NCI-H1694 (cell line): ENCODE results near the gene COL4A1.

Experiments used
- DNase-seq: peaks from one replicate; lab custom pipeline; 2025; lab: John Stamatoyannopoulos, UW

COL4A1 gene

DNA sequence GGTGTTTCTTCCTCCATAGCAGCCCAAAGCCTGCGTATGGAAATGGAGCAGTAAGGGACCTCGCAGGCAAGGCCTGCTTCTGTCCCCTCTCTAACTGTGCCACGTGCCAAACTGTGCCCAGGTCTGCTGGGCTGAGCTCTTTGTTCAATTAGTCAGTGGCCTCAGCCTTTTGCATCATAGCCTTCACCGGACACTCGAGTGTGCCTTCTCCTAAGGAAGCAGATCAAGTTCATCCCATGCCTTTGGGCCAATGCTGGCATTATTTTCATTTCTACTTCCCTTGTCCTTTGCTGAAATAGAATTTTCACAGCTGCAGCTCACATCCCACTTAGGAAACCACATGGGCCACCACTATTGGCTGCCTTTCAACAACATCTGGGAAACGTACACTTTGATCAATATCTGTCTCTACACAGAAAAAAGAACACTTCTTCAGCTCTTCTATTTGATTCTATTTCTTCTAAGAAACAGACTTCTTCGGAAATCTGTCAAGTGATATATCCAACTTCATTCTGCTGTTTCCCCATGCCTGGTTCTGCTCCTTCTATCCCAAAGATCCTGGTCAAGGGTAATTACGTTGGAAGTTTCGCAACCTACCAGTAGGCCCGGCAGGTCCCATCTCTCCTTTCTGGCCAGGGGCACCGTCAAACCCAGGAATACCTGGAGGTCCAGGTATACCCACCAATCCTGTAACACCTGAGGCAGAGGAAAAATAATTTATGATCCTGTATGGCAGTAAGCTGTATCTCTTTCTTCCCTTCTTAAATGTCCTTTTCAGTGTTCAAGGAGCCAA is 143.9 kb downstream of the COL4A1 start:
- DNase-seq = no peak

DNA sequence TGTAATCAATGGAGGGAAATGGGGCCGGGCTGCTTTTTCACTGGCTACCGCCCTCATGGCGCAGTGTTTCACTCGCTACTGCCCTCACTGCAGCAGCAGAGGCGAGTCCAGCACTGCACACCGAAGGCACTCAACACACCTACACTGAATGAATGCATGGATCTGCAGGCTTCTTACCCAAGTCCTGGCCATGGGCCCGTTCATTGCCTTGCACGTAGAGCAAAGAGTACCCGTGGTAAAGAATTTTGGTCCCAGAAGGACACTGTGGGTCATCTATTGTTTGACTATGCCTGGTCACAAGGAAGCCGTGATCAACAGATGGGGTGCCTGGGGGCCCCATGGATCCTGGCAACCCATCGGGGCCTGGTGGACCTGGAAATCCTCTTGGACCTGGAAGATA is 144.9 kb downstream of the COL4A1 start:
- DNase-seq = no peak

DNA sequence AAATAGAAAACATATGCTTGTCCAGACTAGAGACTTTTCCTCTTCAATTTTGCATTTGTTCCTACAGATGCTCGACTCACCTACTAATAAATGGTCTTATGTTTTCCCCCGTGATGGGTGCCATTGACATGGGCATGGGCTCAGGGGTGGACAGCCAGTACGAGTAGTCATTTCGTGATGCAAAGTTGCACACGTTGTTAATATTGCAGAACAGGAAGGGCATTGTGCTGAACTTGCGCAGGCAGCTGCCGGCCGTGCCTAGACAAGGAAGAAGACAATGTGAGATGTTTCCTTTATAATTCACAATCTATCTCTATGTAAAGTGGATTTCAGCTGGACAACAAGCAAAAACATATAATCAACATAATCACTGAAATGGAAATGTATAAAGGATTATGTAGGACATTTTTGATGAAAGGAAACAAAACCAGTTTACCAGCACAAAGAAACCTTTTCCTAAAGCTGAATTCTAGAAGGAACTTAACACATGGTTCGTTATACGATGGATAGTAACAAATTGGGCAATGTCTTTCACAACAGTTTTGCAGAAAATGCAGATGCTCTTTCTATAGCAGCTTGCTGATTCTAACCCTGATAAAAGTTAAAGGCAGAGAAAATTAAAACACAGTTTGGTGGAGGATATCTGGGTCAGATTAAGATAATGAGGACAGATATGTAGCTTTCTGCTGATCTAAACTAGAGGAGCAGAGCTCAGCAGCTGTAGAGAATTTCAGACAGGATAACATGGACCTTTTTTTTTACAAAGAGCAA is 145.7 kb downstream of the COL4A1 start:
- DNase-seq = no peak

DNA sequence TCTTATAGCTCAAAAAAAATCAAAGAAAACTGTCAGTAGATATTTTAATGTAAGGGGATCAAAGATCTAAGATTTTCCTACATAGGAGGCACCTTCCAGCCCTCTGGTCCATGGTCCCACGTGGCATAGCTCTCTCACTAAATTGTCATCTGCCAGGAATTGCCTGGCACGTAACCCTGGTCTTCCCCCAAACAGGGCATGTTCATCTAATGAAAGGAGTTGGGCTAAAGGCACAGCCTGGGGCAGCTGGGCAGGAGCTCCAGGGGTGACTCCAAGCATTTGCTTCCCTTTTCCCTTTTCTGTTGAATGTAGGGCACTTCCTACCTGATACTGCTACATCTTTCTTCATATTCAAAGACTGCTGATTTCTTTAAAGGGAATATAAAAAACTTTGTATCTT is 148.7 kb downstream of the COL4A1 start:
- no peak for DNase-seq

DNA sequence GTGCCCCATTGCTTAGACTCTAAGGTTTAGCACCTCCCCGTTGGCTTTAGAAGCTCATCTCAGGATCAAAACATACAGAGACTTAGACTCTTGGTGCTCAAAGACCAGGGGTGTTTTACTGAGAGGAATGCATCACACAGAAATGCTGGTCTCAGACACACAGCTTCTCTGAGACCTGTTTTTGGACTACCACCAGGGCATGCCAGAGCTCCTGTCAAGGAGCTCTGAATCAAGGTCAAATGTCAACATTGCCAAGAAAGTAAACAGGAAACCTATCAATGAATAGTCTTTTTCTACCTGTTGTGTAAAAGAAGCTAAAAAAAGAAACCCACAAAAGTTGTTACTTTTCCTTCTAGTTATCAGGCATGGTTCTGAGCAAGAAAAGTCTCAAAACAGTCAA is 149.2 kb downstream of the COL4A1 start:
- DNase-seq = no peak

DNA sequence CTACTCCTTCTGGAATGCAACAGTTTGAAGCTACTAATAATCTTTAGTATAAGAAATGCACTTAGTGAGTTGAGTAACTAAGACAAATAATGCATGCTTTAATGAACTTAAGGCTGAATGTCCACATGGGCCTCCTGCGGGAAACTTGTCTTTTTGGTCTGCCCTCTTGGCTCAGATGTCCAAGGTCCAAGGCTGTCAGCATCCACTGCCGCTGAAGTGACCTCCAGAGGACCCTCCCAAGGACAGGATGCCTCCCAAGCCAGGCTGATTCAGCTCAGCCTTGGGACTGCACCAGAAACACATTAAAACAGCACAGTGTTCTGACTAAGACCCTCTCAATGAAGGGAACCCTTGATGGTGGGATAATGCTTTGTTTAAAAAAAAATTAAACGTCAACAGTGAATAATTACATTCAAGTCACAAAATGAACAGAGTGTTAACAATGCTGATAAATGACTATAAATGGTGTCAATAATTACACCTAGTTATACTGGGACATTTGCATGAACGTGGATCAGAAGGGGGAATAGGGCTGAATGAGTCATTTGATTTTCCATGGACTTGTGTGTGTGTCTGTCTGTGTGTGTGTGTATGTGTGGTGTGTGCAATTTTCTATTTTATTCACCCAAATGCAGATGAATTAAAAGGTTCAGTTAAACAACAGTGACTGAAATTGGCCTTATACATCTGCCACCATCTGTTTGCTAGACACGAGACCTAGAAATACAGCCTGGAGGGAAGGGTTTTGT is 150.5 kb downstream of the COL4A1 start:
- no peak for DNase-seq

DNA sequence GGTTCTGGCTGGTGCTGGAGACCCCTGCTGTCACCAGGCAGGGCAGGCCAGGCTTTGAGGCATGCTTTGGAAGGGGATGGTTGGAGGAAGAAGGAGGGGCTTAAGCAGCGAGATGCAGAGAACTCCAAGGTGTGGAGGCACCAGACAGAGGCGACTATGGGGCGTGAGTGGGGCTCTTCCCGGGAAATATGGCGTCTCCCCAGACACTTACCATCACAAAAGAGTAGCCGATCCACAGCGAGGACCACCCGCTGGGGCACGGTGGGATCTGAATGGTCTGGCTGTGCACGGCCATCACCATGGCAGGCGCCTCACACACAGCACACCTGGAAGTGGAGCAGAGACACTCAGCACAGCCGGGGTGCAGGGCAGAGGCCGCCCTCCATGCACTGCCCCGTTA is 151.9 kb downstream of the COL4A1 start:
- no peak for DNase-seq

DNA sequence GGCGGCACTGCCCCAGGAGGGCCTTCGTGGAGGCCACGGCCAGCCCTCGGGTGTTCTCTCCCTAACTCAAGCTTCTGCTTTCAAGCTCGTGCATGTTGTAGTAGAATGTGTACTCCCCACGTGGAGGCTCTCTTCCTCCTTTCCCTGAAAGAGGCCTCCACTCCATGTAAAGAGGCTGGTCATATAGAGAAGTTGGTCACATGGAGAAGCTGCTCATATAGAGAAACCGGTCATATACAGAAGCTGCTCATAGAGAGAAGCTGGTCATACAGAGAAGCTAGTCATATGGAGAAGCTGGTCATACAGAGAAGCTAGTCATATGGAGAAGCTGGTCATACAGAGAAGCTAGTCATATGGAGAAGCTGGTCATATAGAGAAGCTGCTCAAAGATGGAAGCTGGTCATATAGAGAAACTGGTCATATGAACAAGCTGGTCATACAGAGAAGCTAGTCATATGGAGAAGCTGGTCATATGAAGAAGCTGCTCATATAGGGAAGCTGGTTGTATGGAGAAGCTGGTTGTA is 152.5 kb downstream of the COL4A1 start:
- no peak for DNase-seq

DNA sequence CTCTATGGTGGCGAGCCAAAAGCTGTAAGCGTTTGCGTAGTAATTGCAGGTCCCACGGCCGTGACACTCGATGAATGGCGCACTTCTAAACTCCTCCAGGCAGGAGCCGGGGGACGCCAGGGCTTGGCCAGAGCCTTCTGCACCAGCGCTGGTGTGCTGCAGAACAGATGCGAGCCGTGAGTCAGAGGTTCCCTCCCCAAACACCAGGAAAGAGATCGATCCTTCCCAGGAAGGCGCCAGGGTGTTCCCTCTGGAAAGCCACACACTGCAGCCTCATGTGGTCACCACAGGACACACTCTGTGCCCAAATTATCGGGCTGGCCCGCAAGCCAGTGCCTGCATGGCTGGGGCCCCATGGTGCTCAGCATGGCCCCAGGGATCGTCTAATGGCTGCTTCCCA is 154.6 kb downstream of the COL4A1 start:
- DNase-seq = no peak

DNA sequence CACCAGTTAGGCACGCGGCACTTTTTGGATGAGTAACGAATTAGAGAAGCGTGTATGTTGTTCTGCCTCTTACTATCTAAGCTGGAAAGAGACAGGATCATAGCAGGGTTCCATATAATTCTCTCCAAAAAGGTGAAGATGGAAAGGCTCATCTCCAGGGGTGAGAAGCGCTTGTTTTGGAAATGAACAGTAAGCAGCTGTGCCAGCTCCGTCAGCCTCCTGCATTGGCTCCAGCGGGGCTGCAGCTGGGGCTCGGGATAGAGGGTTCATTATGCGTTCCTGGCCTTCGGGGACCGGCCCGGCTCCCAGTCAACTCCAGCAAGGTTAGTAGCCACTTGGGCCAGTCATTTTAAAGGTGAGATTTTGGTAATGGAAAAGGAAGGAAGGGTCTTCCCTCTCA is 155.5 kb downstream of the COL4A1 start:
- DNase-seq = no peak

DNA sequence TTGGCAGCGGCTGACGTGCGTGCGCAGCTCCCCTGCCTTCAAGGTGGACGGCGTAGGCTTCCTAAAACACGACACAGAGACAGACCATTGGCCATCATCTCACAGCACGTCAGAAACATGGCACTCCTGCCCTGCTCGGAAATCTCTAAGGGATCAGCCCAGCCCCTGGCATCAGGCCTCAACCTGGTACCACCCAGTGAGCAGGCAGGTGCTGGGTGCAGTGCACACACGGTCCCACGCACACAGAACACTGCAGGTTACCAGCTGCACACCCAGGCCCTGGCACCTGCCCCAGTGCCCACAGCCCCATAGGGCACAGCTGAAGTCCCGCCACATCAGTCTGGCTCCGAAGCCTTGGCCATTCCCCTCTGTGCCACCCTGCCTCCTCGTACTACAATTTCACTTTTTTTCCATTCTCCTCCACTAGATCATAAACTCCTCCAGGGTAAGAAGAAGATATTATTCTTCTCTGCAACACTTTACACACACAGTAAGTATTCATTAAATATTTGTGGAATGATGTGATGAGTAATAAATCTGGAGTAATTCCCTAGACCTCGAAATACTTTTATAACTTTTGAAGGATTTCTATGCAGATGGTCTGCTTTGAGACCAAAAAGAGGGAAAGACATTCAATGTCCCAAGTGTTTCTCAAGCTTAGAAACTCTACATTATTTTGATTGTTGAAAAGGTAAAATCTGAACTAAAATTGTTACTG is 156.4 kb downstream of the COL4A1 start:
- no peak for DNase-seq

DNA sequence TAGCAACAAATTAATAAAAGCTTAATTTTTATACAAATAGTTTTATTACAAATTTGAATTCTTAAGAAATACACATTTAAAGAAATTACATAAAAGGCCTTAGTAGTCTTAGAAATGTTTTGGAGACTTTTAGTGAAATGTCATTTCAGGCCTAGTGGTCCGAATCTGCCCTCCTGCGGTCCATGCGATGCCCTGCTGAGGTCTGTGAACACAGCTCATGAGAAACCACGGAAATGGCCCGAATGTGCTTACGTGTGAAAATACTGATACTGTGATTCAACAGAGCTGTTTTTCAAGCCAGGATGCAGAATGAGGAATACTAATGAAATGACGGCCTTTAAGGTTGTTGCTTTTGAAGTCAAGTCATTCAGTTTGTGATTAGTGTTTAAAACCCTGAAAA is 157.9 kb downstream of the COL4A1 start:
- DNase-seq = no peak

DNA sequence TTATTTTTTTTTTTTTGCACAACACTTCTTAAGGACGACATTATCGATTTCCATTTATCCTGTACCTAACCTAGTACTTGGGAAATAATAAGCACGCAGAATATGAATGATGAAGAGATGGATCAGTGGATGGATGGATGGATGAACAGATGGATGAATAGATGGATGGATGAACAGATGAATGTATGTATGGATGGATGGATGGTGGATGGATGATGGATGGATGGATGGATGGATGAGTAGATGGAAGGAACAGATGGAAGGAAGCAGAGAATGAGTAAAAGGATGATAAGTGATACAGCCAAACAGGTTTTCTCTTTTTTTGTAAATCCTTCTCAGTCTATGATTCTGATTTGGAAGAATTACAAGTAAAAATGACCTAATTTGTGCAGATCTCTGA is 166.9 kb downstream of the COL4A1 start:
- no peak for DNase-seq

DNA sequence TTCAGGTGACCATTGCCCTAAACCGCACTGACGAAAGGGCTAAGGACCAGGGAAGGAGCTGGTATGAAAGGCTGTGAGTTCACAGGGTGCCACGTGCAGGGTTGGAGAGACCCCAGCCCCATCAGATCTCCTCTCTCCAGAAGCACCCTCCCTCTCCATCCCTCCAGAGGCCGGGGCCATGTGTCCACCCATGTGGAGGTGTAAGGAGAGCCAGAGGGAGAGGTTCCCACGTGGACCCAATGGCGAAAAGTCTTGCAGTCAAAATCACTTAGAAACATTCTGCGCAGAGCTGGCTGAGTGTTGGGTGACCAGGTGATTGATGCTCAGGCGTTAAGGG is 168.3 kb downstream of the COL4A1 start:
- DNase-seq = no peak

DNA sequence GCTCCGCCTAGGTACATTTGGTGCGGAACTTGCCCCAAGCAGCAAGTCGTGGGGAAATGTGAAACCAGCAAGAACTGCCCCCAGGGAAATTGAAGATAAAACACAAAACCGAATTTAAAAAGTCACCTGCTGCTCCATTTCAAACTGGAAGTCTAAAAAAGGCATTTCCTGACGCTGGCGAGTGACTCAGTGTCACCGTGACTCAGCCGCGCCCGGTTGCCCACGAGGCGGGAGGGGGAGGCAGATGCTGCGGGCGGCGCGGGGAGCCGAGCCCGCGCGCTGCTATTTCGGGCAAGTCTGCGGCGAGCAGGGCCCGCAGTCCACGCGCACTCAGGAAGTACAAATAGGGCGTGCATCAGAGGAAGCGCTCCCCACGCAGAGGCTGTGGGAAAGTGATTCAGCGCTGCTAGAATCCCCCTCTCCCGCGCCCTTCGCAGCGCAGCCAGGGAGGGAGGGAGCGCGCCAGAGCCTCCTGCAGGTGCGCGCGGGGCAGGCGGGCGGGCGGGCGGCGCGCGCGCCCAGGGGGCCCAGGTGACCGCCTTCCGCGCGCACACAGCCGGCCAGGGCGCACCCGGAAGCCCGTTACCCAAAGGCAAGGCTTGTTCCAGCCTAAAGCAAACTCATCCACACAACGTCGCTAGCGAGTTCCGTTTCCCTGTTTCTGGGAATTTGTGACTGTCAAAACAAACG is 168.8 kb downstream of the COL4A1 start:
- DNase-seq = no peak

DNA sequence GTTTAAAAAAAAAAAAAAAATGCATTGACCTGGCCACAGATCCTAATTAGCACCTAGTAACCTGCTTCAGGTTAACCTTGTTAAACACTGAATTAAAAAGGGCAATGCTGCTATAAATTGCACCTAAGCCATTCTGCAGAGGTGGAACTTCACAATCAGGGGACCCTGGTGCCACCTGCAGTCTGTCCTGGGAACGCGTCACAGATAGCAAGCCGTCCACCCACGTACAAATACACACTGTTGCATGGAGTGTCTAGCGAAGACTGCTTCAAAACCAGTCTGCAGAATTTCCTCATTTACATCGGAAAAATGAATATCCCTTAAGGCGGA is 169.3 kb downstream of the COL4A1 start:
- DNase-seq = no peak

DNA sequence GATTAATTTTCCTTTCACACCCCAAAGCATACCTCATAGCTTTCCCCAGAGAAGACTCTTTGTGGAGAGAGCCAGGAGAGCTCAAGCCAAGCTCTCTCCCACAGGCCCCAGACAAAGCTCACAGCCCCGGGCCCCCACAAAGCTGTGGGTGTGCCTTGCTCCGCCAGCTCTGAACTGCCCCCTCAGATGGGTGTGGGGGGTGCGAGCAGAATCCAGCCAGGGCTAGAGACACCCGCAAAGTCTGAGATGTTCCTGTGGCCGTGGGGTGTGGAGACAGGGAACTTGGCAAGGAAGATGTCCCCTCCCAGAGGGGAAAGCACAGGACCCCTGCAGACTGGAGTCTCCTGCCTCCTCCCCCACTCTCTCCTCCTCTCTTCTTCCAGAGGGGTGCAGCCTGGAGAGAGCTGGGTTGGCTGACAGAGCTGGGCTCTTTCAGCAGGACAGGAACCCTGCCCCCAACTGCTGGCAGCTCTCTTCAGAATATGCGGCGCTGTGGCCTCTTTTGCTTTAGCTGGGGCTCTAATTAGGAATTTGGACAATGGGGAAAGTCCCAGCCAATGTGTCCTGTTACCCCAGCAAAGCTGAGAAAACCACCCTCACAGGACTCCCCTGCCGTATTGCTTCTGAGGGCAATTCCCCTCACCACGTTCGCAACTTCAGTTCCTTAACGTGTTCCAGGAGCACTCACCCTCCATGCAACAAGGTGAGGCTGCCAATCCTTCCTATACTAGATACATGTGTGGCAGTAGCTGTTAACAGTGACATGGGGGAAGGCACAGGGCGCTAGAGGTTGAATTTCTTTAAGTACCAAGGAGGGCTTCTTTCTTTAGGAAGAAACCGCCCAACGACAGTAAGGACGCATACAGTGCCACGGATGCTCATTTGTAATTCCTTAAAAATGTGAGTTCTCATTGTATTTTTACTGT is 170.0 kb downstream of the COL4A1 start:
- no peak for DNase-seq

DNA sequence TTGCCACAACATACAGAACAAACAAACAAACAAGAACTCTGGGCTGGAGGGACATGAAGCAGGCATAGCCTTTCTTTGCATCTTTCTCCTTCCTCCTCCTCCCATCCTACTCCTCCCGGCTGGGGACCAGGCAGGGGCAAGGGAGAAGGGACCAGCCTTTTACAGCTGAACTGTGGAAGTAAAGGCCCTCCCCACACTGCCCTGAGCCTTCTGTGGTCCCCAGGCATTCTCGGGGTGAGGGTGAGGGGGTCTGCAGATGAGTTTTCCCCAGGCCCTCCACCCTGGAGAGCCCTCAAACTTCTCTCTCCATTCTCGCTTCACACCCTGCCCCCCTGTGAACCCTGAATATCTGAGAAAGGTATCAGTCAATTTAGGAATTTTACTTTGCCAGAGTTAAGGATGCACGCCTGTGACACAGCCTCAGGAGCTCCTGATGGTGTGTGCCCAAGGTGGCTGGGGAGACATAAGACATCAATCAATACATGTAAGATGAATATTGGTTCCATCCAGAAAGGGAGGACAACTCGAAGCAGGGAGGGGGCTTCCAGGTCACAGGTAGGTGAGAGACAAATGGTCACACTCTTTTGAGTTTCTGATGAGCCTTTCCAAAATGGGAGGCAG is 170.9 kb downstream of the COL4A1 start:
- DNase-seq = no peak

DNA sequence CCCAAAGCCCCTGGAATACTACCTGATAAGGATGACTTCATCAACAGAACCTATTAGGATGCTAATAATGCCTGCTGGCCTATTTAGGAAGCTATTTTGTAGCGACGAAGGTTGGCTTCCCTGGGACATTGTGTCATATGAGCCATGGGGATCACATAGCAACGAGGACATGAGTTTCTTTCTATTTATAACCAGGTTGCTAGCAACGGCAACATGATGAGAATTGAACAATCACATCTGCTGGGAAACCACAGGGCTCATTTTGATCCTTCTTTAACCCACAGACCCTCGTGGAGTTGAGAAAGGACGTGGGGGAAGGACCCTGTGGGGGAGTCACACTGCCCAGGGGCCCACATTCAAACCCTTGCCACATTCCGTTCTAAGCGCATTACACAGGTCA is 172.2 kb downstream of the COL4A1 start:
- no peak for DNase-seq
